ENCODE data around the gene MAP3K13.
"Not testable (repeated sequence)": the region's sequence is repeated elsewhere in the genome, so short reads cannot be mapped to it uniquely, and the experiment has no call there.

The MAP3K13 gene

GRCh38 chr3:185400866-185401265 is 37.9 kb downstream of the MAP3K13 start:
- no peak for DNase-seq

GRCh38 chr3:185401319-185401955 is 38.5 kb downstream of the MAP3K13 start:
- DNase-seq: peak; percentile 34

GRCh38 chr3:185402561-185402960 is 39.6 kb downstream of the MAP3K13 start:
- DNase-seq: peak; percentile 21

- DNase-seq: no peak
These were observed 40.1 kb downstream of the MAP3K13 start for GRCh38 chr3:185403002-185403401.

GRCh38 chr3:185405243-185405642 is 42.3 kb downstream of the MAP3K13 start:
- no peak for DNase-seq

GRCh38 chr3:185405664-185406063 is 42.7 kb downstream of the MAP3K13 start:
- no peak for DNase-seq

- no peak for DNase-seq
These were observed 43.2 kb downstream of the MAP3K13 start for GRCh38 chr3:185406121-185406620.

GRCh38 chr3:185409957-185410356 is 47.0 kb downstream of the MAP3K13 start:
- DNase-seq: no peak

GRCh38 chr3:185411133-185411532 is 48.2 kb downstream of the MAP3K13 start:
- no peak for DNase-seq

GRCh38 chr3:185416513-185416912 is 53.6 kb downstream of the MAP3K13 start:
- no peak for DNase-seq

GRCh38 chr3:185418561-185418977 is 55.6 kb downstream of the MAP3K13 start:
- DNase-seq: not testable (repeated sequence)

- DNase-seq: no peak
These were observed 57.8 kb downstream of the MAP3K13 start for GRCh38 chr3:185420762-185421161.

- DNase-seq: no peak
These were observed 58.8 kb downstream of the MAP3K13 start for GRCh38 chr3:185421577-185422232.

- no peak for DNase-seq
These were observed 59.7 kb downstream of the MAP3K13 start for GRCh38 chr3:185422677-185423076.

GRCh38 chr3:185423178-185423577 is 60.2 kb downstream of the MAP3K13 start:
- peak; percentile 58 for DNase-seq

- no peak for DNase-seq
These were observed 61.5 kb downstream of the MAP3K13 start for GRCh38 chr3:185424435-185424834.

- DNase-seq: no peak
These were observed 67.4 kb downstream of the MAP3K13 start for GRCh38 chr3:185430375-185430774.

GRCh38 chr3:185439745-185440466 is 77.0 kb downstream of the MAP3K13 start:
- no peak for DNase-seq

- no peak for DNase-seq
These were observed 79.1 kb downstream of the MAP3K13 start for GRCh38 chr3:185442031-185442430.

- DNase-seq: no peak
These were observed 81.4 kb downstream of the MAP3K13 start for GRCh38 chr3:185444329-185444728.

- DNase-seq: no peak
These were observed 85.2 kb downstream of the MAP3K13 start for GRCh38 chr3:185448107-185448506.

GRCh38 chr3:185451432-185451831 is 88.5 kb downstream of the MAP3K13 start:
- not testable (repeated sequence) for DNase-seq

- DNase-seq: no peak
These were observed 94.4 kb downstream of the MAP3K13 start for GRCh38 chr3:185457376-185457775.

GRCh38 chr3:185460309-185460708 is 97.4 kb downstream of the MAP3K13 start:
- DNase-seq: no peak

Measured in EL (cell line).